Common myeloid progenitor, CD34-positive (primary cell): ENCODE data around the gene RIC8B.

ENCODE experiments used
- CTCF ChIA-PET: fragments of 350-600 bp; sonication (Branson Sonifier 250); formaldehyde crosslinking; loops from one replicate; lab custom pipeline; 2021; ENCODE audit warnings: antibody characterized with exemption; lab: Charles Lee
- POLR2A ChIA-PET: fragments of 350-600 bp; sonication (Branson Sonifier 250); formaldehyde crosslinking; loops from one replicate; lab custom pipeline; 2021; ENCODE audit warnings: antibody characterized with exemption; lab: Charles Lee
- DNase-seq, 3 donors: peaks; one replicate each; pipeline versions ENCODE4 v3.0.0 to v3.0.0-alpha.2; 2013
- H3K27ac ChIP-seq, 2 experiments: 1 replicate in 1 of 2; 2 replicates in 1 of 2; pipeline ENCODE4 v1.7.0; 2013; ENCODE audit warnings: inconsistent platforms in 2 of 2, low read length in 2 of 2, mild to moderate bottlenecking in 2 of 2, low read depth in 1 of 2, moderate library complexity in 1 of 2; ENCODE audit not compliant: severe bottlenecking in 2 of 2, insufficient read depth in 1 of 2, poor library complexity in 1 of 2
- H3K27me3 ChIP-seq, 5 experiments: replicated peaks in 2 of 5; 1 replicate in 3 of 5; 2 replicates in 2 of 5; pipeline versions ENCODE4 v1.6.1 to v1.7.0; 2013; ENCODE audit warnings: low read length in 4 of 5, mild to moderate bottlenecking in 2 of 5, moderate library complexity in 2 of 5, inconsistent platforms in 1 of 5; ENCODE audit not compliant: insufficient read depth in 5 of 5, control insufficient read depth in 4 of 5
- H3K36me3 ChIP-seq, 4 experiments: 1 replicate in 2 of 4; 2 replicates in 2 of 4; pipeline versions ENCODE4 v1.6.1 to v1.7.0; 2013; ENCODE audit warnings: low read length in 3 of 4, control low read depth in 1 of 4, mild to moderate bottlenecking in 1 of 4; ENCODE audit not compliant: control insufficient read depth in 4 of 4, insufficient read depth in 4 of 4
- H3K4me1 ChIP-seq, 4 experiments: 1 replicate in 3 of 4; 2 replicates in 1 of 4; pipeline versions ENCODE4 v1.6.1 to v1.7.1; 2013; ENCODE audit warnings: low read length in 3 of 4, mild to moderate bottlenecking in 3 of 4, control low read depth in 1 of 4, inconsistent platforms in 1 of 4, moderate library complexity in 1 of 4; ENCODE audit not compliant: control insufficient read depth in 4 of 4, insufficient read depth in 4 of 4; ENCODE audit errors: control extremely low read depth in 1 of 4
- H3K4me3 ChIP-seq, 7 experiments: 1 replicate in 4 of 7; 2 replicates in 3 of 7; pipeline versions ENCODE4 v1.5.1 to v1.7.0; 2013; ENCODE audit warnings: mild to moderate bottlenecking in 7 of 7, low read length in 6 of 7, moderate library complexity in 6 of 7, inconsistent platforms in 2 of 7, low read depth in 2 of 7, control low read depth in 1 of 7; ENCODE audit not compliant: insufficient read depth in 4 of 7, control insufficient read depth in 1 of 7; ENCODE audit errors: extremely low read depth in 1 of 7
- H3K9me3 ChIP-seq, 5 experiments: 1 replicate in 4 of 5; 2 replicates in 1 of 5; pipeline versions ENCODE4 v1.6.1 to v1.7.1; 2013; ENCODE audit warnings: low read length in 4 of 5, mild to moderate bottlenecking in 2 of 5, inconsistent platforms in 1 of 5, low read depth in 1 of 5, moderate library complexity in 1 of 5; ENCODE audit not compliant: control insufficient read depth in 4 of 5, insufficient read depth in 2 of 5; ENCODE audit errors: control extremely low read depth in 1 of 5
- WGBS: methylation state at CpG from one replicate; pipeline ENCODE4 v1.1.5; 2013; ENCODE audit not compliant: insufficient coverage; 5-methylcytosine and 5-hydroxymethylcytosine counted together

RIC8B gene

DNA sequence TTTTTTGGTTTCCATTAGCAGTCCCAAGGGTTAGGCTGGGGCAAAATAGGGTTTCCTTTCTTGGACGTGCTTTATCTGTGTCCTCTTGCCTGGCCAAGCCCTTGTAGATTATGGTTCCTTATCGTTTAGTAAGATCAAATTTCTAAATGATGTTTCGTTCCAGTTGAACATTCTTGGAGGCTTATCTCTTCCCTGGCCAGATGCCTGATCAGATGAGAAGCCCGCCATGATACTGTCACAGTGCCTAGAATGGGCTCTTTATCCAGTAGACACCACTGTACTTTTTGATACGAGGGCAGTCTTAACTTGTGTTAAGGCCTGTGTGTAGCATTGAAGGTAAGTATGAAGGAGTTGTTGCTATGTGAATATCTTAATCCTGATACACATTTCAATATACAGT lies 105.1 kb downstream of the RIC8B start:
- Histone ChIP-seq H3K4me1 (no peaks in the 10 kb centered on the region), H3K36me3 (peaks cover 0 to 40% (median 9%) of the 10 kb centered on the region in 4 experiments)
- WGBS, result 93% methylated on average over 3 of the region's 5 CpGs

DNA sequence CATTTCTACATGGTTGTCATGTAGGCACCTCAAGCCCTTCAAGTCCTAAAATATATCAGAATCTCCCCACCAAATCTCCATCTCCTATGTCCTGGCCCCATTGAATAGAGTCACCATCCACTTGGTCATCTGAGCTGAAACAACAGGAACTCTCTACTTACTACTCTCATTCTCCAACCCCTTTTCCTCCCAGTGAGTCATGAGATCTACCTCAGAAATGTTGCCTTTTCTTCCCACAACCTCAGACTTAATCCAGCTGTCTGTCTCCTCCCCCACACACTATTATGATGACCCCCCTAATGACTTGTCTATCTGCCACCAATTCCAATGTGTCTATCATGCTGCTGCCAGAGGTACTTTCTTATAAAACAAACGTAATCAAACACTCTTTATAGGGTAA lies 108.9 kb downstream of the RIC8B start:
- no peak overlapping the region for H3K4me3 ChIP-seq
- no peak overlapping the region for H3K27ac ChIP-seq
- WGBS, result 92% methylated on average over 1 of the region's 1 CpG
- no peak for DNase-seq
- peaks cover 0 to 62% (median 13%) of the 10 kb centered on the region in 4 experiments for H3K36me3 ChIP-seq
- H3K4me1 ChIP-seq, result no peaks in the 10 kb centered on the region
- POLR2A ChIA-PET, result no interaction called here
- H3K9me3 ChIP-seq, result no peaks in the 10 kb centered on the region
- peaks cover 3 to 36% (median 8%) of the 10 kb centered on the region in 5 experiments for H3K27me3 ChIP-seq
- CTCF ChIA-PET, result no interaction called here

More for the DNA sequence above, 105.1 kb downstream of the RIC8B start:
- DNase-seq, result no peak
- Histone ChIP-seq H3K27ac (no peak overlapping the region), H3K9me3 (no peaks in the 10 kb centered on the region), H3K27me3 (peaks cover 3 to 13% (median 6%) of the 10 kb centered on the region in 5 experiments), H3K4me3 (no peak overlapping the region)
- ChIA-PET POLR2A (no interaction called here), CTCF (no interaction called here)

DNA sequence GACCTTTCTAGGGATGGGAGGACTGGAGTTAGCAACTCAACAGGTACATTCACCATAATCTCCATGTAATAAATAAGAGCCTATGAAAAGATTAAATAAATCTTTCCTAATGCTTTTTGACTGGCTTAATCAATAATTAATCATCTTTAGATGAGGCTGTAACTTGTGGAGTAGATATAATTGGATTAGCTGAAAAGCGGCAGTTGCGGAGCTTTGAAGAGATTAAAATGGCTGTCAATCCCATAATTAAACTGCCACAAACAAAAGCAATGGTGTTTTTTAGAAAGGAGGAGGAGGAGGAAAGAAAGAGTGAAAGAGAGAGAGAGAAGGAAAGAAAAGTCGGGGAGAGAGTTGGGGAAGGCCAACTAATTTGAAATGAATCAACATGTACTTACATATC lies 110.5 kb downstream of the RIC8B start:
- peaks cover 0 to 55% (median 13%) of the 10 kb centered on the region in 4 experiments for H3K36me3 ChIP-seq
- no peaks in the 10 kb centered on the region for H3K9me3 ChIP-seq
- DNase-seq, result no peak
- 100% methylated on average over 1 of the region's 3 CpGs for WGBS
- CTCF ChIA-PET, result interaction anchor here (0.8 kb wide), 1 partner anchor 16 kb away, joined by 3 read pairs; no protein-coding TSS in a partner anchor
- H3K27me3 ChIP-seq, result peaks cover 3 to 51% (median 16%) of the 10 kb centered on the region in 5 experiments
- H3K4me3 ChIP-seq, result no peak overlapping the region
- no peak overlapping the region for H3K27ac ChIP-seq
- POLR2A ChIA-PET, result no interaction called here
- no peaks in the 10 kb centered on the region for H3K4me1 ChIP-seq

DNA sequence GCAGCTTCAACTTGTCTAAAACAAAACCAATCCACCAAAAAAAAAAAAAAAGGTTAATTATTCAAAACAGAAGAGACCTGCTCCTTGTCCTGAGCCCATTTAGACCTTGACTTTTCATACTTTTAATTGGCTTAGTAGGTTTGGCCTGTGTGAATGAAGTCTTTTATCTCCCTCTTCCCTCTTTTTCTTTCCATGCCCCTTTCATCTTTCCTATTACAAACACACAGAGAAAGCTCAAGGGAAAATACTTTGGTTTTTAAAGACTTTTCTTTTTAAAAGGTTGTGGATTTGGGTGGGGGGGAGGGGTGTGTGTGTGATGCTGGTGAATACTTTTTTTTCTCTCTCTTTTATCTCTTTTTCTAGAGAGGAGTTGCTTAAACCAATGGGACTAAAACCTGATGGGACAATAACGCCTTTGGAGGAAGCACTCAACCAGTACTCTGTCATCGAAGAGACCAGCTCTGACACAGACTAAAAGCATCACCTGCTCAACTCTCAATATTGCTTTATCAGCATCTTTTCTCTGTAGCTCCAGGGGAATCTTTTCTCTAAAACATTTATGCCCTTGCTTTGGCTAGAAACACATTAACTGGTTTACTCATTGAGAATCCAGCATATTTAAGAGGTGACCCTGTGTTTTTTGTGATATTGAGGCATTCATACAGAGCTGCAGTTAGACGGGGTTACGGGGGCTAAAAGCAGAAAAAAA lies 111.2 kb downstream of the RIC8B start:
- peaks cover 0 to 48% (median 12%) of the 10 kb centered on the region in 4 experiments for H3K36me3 ChIP-seq
- H3K27me3 ChIP-seq, result peaks cover 3 to 58% (median 20%) of the 10 kb centered on the region in 5 experiments
- no peak for DNase-seq
- H3K9me3 ChIP-seq, result no peaks in the 10 kb centered on the region
- H3K4me3 ChIP-seq, result no peak overlapping the region
- no peaks in the 10 kb centered on the region for H3K4me1 ChIP-seq
- ChIA-PET CTCF (interaction anchor here (2.1 kb wide), 1 partner anchor 8 kb away, joined by 7 read pairs; no protein-coding TSS in a partner anchor), POLR2A (no interaction called here)
- WGBS, result 98% methylated on average over 4 of the region's 4 CpGs
- no peak overlapping the region for H3K27ac ChIP-seq

DNA sequence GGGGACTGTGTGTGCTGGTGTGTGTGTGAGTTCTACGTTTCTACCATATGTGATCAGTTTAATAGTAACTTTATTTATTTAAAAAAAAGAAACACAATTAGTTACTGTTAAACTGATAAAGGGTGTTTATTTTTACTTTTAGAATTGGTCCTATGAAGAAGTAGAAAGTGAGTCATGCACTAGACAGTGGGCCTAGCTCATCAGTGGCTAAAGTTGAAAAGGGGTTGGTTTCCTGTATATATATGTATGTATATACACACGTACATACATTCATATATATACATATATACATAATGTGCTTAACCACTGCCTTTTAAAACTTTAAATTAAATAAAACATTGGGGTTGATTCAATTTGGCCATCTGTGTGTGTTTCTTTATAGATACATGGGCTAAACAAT lies 112.5 kb downstream of the RIC8B start:
- Histone ChIP-seq H3K36me3 (peaks cover 0 to 38% (median 9%) of the 10 kb centered on the region in 4 experiments), H3K4me1 (no peaks in the 10 kb centered on the region), H3K27me3 (peaks cover 0 to 64% (median 27%) of the 10 kb centered on the region in 5 experiments), H3K27ac (no peak overlapping the region), H3K4me3 (no peak overlapping the region), H3K9me3 (no peaks in the 10 kb centered on the region)
- ChIA-PET CTCF (interaction anchor here (0.6 to 2.1 kb wide), 2 partner anchors 9 to 503 kb away, joined by 3 to 7 read pairs; no protein-coding TSS in a partner anchor), POLR2A (no interaction called here)
- WGBS, result no CpG with 5 or more reads among the region's 2 CpGs
- DNase-seq, result no peak

DNA sequence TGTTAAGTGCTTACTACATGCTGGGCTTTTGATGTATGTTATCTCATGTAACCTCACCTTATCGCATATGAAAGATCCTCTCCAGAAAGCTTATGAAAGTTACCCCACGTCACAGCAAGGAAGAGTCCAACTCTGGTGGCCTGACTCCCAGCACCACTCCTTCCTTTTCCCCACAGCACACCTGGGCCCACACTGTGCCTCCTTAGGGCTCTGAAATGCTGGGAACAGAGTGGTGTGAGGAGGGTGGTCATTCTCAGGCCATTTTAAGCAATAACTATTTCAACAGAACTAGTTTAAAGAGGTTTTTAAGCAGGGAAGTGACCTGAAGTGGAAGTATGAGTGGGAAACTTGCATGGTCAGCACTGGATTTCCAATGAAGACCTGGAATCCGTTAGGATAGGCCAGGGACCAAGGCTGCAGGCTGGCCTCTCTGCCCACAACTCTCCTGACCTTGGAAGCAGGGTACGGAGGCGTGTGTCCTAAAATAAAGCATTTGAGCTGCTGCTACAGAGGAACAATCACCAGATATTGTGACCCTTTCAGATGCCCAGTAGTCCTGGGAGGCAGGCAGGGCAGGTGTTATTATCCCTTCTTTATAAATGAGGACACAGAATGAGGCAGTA lies 114.0 kb downstream of the RIC8B start:
- ChIA-PET POLR2A (no interaction called here), CTCF (no interaction called here)
- 93% methylated on average over 3 of the region's 5 CpGs for WGBS
- peaks cover 0 to 27% (median 5%) of the 10 kb centered on the region in 4 experiments for H3K36me3 ChIP-seq
- no peak overlapping the region for H3K27ac ChIP-seq
- no peaks in the 10 kb centered on the region for H3K4me1 ChIP-seq
- H3K9me3 ChIP-seq, result no peaks in the 10 kb centered on the region
- H3K4me3 ChIP-seq, result no peak overlapping the region
- DNase-seq, result no peak
- H3K27me3 ChIP-seq, result peaks cover 0 to 80% (median 34%) of the 10 kb centered on the region in 5 experiments

DNA sequence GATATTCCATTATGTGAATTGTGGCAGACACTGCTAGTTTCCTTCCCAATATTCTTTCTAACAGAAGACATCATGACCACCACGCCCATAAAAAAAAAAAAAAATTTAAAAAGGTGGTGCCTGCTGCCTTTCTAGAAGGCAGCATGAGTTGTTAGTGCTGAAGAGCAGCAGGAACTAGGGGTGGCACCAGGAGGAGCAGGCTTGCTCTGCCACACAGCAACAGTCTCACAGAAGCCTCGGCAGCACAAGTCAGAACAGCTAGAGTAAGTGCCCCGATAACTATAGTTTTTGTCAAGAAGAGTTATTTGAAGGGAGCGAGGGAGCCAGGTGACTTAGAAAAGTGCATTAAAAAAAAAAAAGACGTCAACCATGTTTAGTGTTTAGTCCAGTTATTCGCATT lies 114.8 kb downstream of the RIC8B start:
- WGBS, result 94% methylated on average over 4 of the region's 6 CpGs
- POLR2A ChIA-PET, result no interaction called here

More for the DNA sequence above, 114.8 kb downstream of the RIC8B start:
- H3K4me3 ChIP-seq, result no peak overlapping the region
- DNase-seq, result no peak
- no peak overlapping the region for H3K27ac ChIP-seq
- peaks cover 0 to 27% (median 5%) of the 10 kb centered on the region in 4 experiments for H3K36me3 ChIP-seq
- H3K27me3 ChIP-seq, result peaks cover 0 to 81% (median 36%) of the 10 kb centered on the region in 5 experiments
- H3K4me1 ChIP-seq, result no peaks in the 10 kb centered on the region
- CTCF ChIA-PET, result interaction anchor here (0.6 kb wide), 1 partner anchor 724 kb away, joined by 4 read pairs; no protein-coding TSS in a partner anchor
- H3K9me3 ChIP-seq, result no peaks in the 10 kb centered on the region
